ENCODE measurements around the gene SPACA7.
A peak's percentile ranks its signal among the peaks of the same experiment; 100 is the strongest.

The SPACA7 gene

GRCh38 chr13:112376050-112376681 lies at the start of gene SPACA7:
SPACA7 (plus strand) TSS chr13:112376355; CDS start chr13:112376386, 31 bp downstream.
- no peaks in the 10 kb centered on the region for H3K9me3 ChIP-seq (ENCODE audit: insufficient read depth, low read length)
- no peak for DNase-seq (ENCODE audit: low read depth, low spot score)
- H3K4me1 ChIP-seq (ENCODE audit: insufficient read depth, insufficient read length) = no peaks in the 10 kb centered on the region

GRCh38 chr13:112326821-112327370 lies 49.3 kb upstream of the SPACA7 start:
- no peak overlapping the region for H3K4me3 ChIP-seq (ENCODE audit: insufficient read length, low read depth)
- no peaks in the 10 kb centered on the region for H3K9me3 ChIP-seq (ENCODE audit: insufficient read depth, low read length)
- no peak for DNase-seq (ENCODE audit: low read depth, low spot score)
- no peaks in the 10 kb centered on the region for H3K4me1 ChIP-seq (ENCODE audit: insufficient read depth, insufficient read length)
- TF ChIP-seq YY1 (IDR thresholded peaks at IDR 0.05; ENCODE audit: insufficient read depth, insufficient read length) (no peak), SUZ12 (IDR thresholded peaks at IDR 0.05; ENCODE audit: extremely low read depth, insufficient read depth, insufficient read length) (no peak), ZNF274 (IDR thresholded peaks at IDR 0.05; ENCODE audit: low read depth, low read length) (no peak)
- peaks cover 81% of the 10 kb centered on the region for H3K27me3 ChIP-seq (ENCODE audit: insufficient read depth, insufficient read length)
- no peaks in the 10 kb centered on the region for H3K36me3 ChIP-seq (ENCODE audit: insufficient read depth, insufficient read length, low read length)
- H3K9ac ChIP-seq (ENCODE audit: insufficient read length, low read depth) = no peak overlapping the region

More at GRCh38 chr13:112376050-112376681, at the start of gene SPACA7:
- TF ChIP-seq ZNF274 (IDR thresholded peaks at IDR 0.05; ENCODE audit: low read depth, low read length) = no peak
- TF ChIP-seq YY1 (IDR thresholded peaks at IDR 0.05; ENCODE audit: insufficient read depth, insufficient read length) = no peak
- no peak for TF ChIP-seq SUZ12 (IDR thresholded peaks at IDR 0.05; ENCODE audit: extremely low read depth, insufficient read depth, insufficient read length)
- Histone ChIP-seq H3K9ac (ENCODE audit: insufficient read length, low read depth) (no peak within 1 kb of the TSS), H3K27me3 (ENCODE audit: insufficient read depth, insufficient read length) (no peaks in the 10 kb centered on the region), H3K4me3 (ENCODE audit: insufficient read length, low read depth) (no peak within 1 kb of the TSS), H3K36me3 (ENCODE audit: insufficient read depth, insufficient read length, low read length) (no peaks in the 10 kb centered on the region)

GRCh38 chr13:112328936-112329335 lies 47.2 kb upstream of the SPACA7 start:
- peaks cover 88% of the 10 kb centered on the region for H3K27me3 ChIP-seq (ENCODE audit: insufficient read depth, insufficient read length)
- no peak overlapping the region for H3K4me3 ChIP-seq (ENCODE audit: insufficient read length, low read depth)
- TF ChIP-seq SUZ12 (IDR thresholded peaks at IDR 0.05; ENCODE audit: extremely low read depth, insufficient read depth, insufficient read length) = no peak
- no peaks in the 10 kb centered on the region for H3K4me1 ChIP-seq (ENCODE audit: insufficient read depth, insufficient read length)
- no peaks in the 10 kb centered on the region for H3K9me3 ChIP-seq (ENCODE audit: insufficient read depth, low read length)
- no peaks in the 10 kb centered on the region for H3K36me3 ChIP-seq (ENCODE audit: insufficient read depth, insufficient read length, low read length)
- DNase-seq (ENCODE audit: low read depth, low spot score) = no peak
- H3K9ac ChIP-seq (ENCODE audit: insufficient read length, low read depth) = no peak overlapping the region

- TF ChIP-seq SUZ12 (IDR thresholded peaks at IDR 0.05; ENCODE audit: extremely low read depth, insufficient read depth, insufficient read length) = no peak
- no peak for TF ChIP-seq YY1 (IDR thresholded peaks at IDR 0.05; ENCODE audit: insufficient read depth, insufficient read length)
- no peak for TF ChIP-seq ZNF274 (IDR thresholded peaks at IDR 0.05; ENCODE audit: low read depth, low read length)
- peaks cover 86% of the 10 kb centered on the region for H3K27me3 ChIP-seq (ENCODE audit: insufficient read depth, insufficient read length)
- no peak for DNase-seq (ENCODE audit: low read depth, low spot score)
- H3K4me3 ChIP-seq (ENCODE audit: insufficient read length, low read depth) = no peak overlapping the region
- H3K9ac ChIP-seq (ENCODE audit: insufficient read length, low read depth) = no peak overlapping the region
- no peaks in the 10 kb centered on the region for H3K36me3 ChIP-seq (ENCODE audit: insufficient read depth, insufficient read length, low read length)
- no peaks in the 10 kb centered on the region for H3K4me1 ChIP-seq (ENCODE audit: insufficient read depth, insufficient read length)
- no peaks in the 10 kb centered on the region for H3K9me3 ChIP-seq (ENCODE audit: insufficient read depth, low read length)
Observed at GRCh38 chr13:112329376-112329775, 46.8 kb upstream of the SPACA7 start.

DNA sequence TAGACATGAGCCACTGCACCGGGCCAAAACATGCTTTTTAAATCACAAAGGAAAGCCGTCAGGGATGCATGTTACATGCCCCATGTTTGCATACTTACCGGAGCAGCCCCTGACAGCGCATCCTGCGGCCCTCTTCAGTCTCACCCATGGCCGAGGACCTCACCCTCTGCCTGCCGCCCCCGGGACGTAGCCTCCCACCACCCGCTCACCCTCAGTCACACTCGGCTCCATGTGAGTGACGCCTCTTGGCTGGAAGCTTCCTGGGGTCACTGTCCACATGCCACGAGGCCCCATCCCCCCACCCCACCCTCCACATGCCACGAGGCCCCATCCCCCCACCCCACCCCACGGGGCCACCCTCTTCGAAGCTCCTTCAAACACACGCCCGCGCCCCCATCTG lies 46.1 kb upstream of the SPACA7 start:
- no peak overlapping the region for H3K4me3 ChIP-seq (ENCODE audit: insufficient read length, low read depth)
- no peaks in the 10 kb centered on the region for H3K4me1 ChIP-seq (ENCODE audit: insufficient read depth, insufficient read length)
- peaks cover 83% of the 10 kb centered on the region for H3K27me3 ChIP-seq (ENCODE audit: insufficient read depth, insufficient read length)
- TF ChIP-seq YY1 (IDR thresholded peaks at IDR 0.05; ENCODE audit: insufficient read depth, insufficient read length) (no peak), ZNF274 (IDR thresholded peaks at IDR 0.05; ENCODE audit: low read depth, low read length) (no peak), SUZ12 (IDR thresholded peaks at IDR 0.05; ENCODE audit: extremely low read depth, insufficient read depth, insufficient read length) (no peak)
- H3K9me3 ChIP-seq (ENCODE audit: insufficient read depth, low read length) = no peaks in the 10 kb centered on the region
- no peaks in the 10 kb centered on the region for H3K36me3 ChIP-seq (ENCODE audit: insufficient read depth, insufficient read length, low read length)
- no peak for DNase-seq (ENCODE audit: low read depth, low spot score)
- H3K9ac ChIP-seq (ENCODE audit: insufficient read length, low read depth) = no peak overlapping the region

GRCh38 chr13:112330479-112331381 lies 45.4 kb upstream of the SPACA7 start:
- peaks cover 76% of the 10 kb centered on the region for H3K27me3 ChIP-seq (ENCODE audit: insufficient read depth, insufficient read length)
- H3K9ac ChIP-seq (ENCODE audit: insufficient read length, low read depth) = peak overlapping the region; percentile 24

GRCh38 chr13:112331675-112332074 lies 44.5 kb upstream of the SPACA7 start:
- Histone ChIP-seq H3K4me3 (ENCODE audit: insufficient read length, low read depth) (no peak overlapping the region), H3K36me3 (ENCODE audit: insufficient read depth, insufficient read length, low read length) (no peaks in the 10 kb centered on the region), H3K27me3 (ENCODE audit: insufficient read depth, insufficient read length) (peaks cover 66% of the 10 kb centered on the region), H3K9me3 (ENCODE audit: insufficient read depth, low read length) (no peaks in the 10 kb centered on the region), H3K9ac (ENCODE audit: insufficient read length, low read depth) (no peak overlapping the region), H3K4me1 (ENCODE audit: insufficient read depth, insufficient read length) (no peaks in the 10 kb centered on the region)
- TF ChIP-seq YY1 (IDR thresholded peaks at IDR 0.05; ENCODE audit: insufficient read depth, insufficient read length) (no peak), ZNF274 (IDR thresholded peaks at IDR 0.05; ENCODE audit: low read depth, low read length) (no peak), SUZ12 (IDR thresholded peaks at IDR 0.05; ENCODE audit: extremely low read depth, insufficient read depth, insufficient read length) (no peak)
- no peak for DNase-seq (ENCODE audit: low read depth, low spot score)

More at GRCh38 chr13:112330479-112331381, 45.4 kb upstream of the SPACA7 start:
- no peak for TF ChIP-seq SUZ12 (IDR thresholded peaks at IDR 0.05; ENCODE audit: extremely low read depth, insufficient read depth, insufficient read length)
- TF ChIP-seq YY1 (IDR thresholded peaks at IDR 0.05; ENCODE audit: insufficient read depth, insufficient read length) = no peak
- TF ChIP-seq ZNF274 (IDR thresholded peaks at IDR 0.05; ENCODE audit: low read depth, low read length) = no peak
- Histone ChIP-seq H3K9me3 (ENCODE audit: insufficient read depth, low read length) (no peaks in the 10 kb centered on the region), H3K36me3 (ENCODE audit: insufficient read depth, insufficient read length, low read length) (no peaks in the 10 kb centered on the region), H3K4me3 (ENCODE audit: insufficient read length, low read depth) (peak overlapping the region; percentile 36), H3K4me1 (ENCODE audit: insufficient read depth, insufficient read length) (no peaks in the 10 kb centered on the region)
- no peak for DNase-seq (ENCODE audit: low read depth, low spot score)
